HL-60/S4 (cell line): ENCODE results near the gene ABT1.

Experiments
- in situ Hi-C: fragments of 300-500 bp; cut with MboI; formaldehyde crosslinking; loops from 2 replicates; pipeline ENCODE4 v1.14.3; 2022; ENCODE audit warnings: low sequenced_read_pairs

The ABT1 gene

GRCh38 chr6:26570027-26570809 is 26.5 kb upstream of the ABT1 start:
- in situ Hi-C loops: no loop called here

DNA sequence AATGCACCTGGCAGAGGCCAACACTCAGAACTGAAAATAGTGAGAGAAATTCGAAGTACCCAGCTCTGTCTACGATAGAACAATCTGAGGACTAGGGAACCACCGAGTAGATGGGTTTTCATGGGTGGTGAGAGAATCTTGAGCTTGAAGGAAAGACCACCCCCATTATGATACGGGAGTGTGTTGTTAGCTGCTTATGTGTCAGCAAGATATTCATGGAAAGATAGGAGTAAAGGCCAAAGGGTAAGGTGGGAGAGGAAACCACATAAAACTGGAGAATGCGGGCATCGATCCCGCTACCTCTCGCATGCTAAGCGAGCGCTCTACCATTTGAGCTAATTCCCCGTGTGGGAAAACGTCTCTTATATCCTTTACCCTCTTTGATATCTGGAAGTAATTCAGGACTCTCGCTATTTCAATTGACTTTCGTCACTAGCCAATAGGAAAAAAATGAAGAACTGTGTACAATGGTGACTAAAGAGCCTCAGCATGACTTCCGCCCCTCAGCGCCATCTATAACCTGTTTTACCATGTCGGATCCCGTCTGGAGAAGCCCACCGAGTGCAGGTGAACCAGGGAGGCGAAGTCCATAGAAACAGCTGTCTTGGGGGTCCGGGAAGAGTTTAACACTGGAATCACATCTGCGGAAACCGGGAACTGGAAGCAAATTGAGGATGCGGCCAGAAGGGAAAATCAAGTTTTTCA is 25.0 kb upstream of the ABT1 start:
- in situ Hi-C loops: no loop called here

DNA sequence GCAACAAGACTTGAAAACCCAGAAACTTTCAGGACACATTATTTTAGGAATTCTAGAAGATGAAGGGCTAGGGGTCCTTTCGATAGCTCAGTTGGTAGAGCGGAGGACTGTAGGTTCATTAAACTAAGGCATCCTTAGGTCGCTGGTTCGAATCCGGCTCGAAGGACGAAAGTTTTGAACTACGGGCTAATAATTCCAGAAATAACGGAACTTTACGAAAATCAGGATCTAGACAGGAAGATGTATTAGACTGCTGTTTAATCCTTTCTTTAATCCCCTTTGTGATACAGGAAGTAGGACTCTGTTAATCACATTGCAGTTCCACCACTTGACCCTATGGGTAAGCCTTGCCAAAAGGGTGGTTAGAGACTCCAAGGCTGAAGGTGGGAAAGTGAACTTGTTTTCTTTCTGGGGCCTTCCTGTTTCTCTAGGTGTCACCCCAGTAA is 21.2 kb upstream of the ABT1 start:
- in situ Hi-C loops: no loop called here

DNA sequence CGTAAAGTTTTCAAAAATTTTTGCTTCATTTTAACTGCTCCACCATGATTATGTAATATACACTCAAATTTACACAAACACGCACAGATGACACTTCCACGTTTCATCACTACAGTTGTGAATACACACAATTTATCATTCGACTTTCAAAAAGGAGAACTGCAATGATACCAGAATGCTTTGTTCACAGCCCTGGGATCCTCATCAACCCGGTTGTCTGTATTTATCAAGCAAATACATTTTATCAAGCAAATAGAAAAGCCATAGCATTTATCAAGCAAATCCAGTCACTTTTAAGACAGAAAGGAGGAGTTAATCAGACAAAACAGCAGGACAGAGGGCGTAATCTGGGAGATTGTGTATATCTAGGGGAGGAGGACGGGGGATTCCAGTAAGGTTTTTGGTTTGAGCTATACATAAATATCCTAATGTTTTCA is 20.3 kb upstream of the ABT1 start:
- in situ Hi-C loops: no loop called here

- in situ Hi-C loops: no loop called here
Observed at GRCh38 chr6:26576929-26577719, 19.6 kb upstream of the ABT1 start.

DNA sequence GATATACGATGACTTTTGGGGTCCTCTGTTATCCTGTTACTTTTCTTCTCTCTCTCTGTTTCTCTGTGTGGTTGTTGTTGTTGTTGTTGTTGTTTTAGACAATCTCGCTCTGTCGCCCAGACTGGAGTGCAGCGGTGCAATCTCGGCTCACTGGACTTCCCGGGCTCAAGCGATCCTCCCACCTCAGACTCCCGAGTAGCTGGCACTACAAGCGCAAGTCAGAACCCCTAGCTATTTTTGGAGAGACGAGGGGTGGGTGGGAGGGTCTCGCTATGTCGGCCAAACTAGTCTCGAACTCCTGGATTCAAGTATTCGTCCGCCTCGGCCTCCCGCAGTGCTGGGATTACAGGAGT is 19.1 kb upstream of the ABT1 start:
- in situ Hi-C loops: no loop called here

GRCh38 chr6:26578279-26578678 is 18.5 kb upstream of the ABT1 start:
- in situ Hi-C loops: no loop called here

GRCh38 chr6:26578741-26579140 is 18.0 kb upstream of the ABT1 start:
- in situ Hi-C loops: no loop called here

- in situ Hi-C loops: no loop called here
Observed at GRCh38 chr6:26581164-26581915, 15.4 kb upstream of the ABT1 start.

DNA sequence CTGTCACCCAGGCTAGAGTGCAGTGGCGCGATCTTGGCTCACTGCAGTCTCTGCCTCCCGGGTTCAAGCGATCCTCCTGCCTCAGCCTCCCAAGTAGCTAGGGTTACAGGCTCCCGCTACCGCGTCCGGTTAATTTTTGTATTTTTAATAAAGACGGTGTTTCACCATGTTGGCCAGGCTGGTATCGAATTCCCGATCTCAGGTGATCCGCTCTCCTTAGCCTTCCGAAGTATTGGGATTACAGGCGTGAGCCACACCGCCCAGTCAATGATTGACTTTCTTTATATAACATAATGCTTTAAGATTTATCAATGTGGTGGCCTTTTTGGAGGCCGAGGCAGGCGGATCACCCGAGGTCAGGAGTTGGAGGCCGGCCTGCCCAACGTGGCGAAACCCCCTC is 7.8 kb upstream of the ABT1 start:
- in situ Hi-C loops: no loop called here

DNA sequence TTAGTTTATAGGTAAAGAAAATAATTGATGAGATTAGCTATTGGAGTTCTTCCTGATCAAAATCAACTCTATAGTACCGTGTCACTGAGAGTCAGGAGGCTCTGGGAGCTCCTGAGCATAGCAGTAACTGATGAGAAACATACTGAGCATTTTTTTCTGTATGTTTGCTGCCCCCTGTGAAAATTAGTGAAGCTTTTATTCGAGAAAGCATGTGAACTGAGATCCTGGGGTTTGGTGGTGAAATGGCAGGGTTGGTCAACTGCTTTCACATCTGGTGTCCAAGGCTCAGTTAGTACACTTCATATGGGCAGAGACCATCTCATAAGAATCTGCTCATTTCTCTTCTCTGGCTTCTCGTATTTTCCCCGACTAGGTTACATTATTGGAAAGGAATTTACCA is 4.1 kb upstream of the ABT1 start:
- in situ Hi-C loops: no loop called here

- in situ Hi-C loops: no loop called here
Observed at GRCh38 chr6:26593278-26594130, 3.2 kb upstream of the ABT1 start.

GRCh38 chr6:26594131-26594498 is 2.6 kb upstream of the ABT1 start:
- in situ Hi-C loops: no loop called here

DNA sequence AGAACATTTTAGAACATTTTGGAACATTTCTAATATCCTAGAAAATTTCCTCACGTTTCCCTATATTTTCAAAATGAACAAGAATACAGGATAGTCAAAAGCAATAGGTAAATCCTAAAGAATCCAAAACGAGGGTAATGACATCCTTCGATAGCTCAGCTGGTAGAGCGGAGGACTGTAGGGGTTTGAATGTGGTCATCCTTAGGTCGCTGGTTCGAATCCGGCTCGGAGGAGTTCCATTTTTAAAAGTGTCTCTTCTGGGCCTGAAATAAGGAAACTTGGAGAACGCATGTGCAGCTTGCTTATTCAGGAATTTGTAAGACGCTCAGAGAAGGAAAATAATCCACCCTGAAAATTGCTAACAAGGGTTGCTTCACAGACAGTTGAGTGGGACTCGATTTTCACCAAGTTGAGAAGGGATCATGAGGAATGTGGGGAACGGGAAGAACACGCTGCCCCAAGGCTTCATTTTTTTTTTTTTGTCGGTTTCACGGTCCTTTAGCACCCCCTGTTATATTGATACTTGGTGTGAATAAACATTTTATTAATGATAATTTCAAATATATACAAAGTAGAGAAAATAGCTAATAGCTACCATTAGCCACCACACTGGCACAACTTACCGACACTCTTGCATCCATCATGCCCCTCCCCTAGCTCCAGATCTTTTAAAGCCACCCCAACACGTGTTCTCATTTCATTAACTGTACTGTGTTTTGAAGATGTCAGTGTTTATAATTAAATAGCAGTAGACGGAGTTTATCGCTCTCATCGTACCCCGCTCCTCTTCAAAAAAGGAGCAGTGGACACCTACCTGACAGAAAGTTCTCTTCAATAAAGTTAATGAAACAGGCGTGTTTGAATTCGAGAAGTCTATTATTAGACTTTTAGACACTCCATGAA is 1.8 kb upstream of the ABT1 start:
- in situ Hi-C loops: no loop called here

GRCh38 chr6:26595669-26596269 is 984 bp upstream of the ABT1 start:
- in situ Hi-C loops: no loop called here

DNA sequence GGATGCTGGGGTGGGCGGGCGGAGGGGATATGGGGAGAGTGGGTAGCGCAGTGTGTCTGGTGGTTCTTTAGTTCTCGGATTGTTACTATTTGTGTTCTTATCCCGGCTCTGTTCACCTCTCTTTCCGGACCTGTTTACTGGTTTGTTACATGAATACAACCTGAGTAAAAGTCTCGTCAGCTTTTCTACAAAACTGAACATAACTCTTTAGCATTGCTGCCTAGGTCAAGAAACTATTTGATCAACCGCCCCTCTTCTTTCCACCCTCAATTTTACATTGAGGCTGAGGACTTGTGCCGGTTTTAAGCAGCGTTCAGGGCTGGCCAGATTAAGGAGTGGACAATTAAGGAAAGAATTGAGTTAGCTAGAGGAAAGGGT is 625 bp downstream of the ABT1 start:
- in situ Hi-C loops: no loop called here

- in situ Hi-C loops: no loop called here
Observed at GRCh38 chr6:26597821-26598220, 1.1 kb downstream of the ABT1 start.

DNA sequence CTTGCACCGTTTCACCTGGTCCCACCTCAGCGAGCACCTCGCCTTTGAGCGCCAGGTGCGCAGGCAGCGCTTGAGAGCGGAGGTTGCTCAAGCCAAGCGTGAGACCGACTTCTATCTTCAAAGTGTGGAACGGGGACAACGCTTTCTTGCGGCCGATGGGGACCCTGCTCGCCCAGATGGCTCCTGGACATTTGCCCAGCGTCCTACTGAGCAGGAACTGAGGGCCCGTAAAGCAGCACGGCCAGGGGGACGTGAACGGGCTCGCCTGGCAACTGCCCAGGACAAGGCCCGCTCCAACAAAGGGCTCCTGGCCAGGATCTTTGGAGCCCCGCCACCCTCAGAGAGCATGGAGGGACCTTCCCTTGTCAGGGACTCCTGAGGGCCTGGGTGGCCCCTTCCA is 1.5 kb downstream of the ABT1 start:
- in situ Hi-C loops: no loop called here

DNA sequence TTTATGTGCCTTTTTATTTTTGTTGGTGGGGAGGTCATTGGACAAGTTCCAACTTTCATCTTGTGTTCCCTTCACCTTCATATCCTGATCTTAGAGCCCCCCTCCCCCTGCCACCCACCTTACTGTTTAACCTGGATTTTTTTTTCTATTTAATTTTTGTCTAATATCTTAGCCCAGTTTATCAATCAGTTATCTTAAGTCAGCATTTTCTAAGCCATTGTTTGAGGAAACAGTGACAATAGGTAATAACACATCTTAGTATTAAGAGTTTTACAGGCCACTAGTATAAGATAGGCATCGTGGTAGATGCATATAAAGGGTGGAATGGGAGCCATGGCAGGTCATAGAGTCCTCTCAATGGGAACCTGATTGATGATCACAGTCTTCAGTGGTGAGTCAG is 2.4 kb downstream of the ABT1 start:
- in situ Hi-C loops: no loop called here
